Smooth muscle cell (in vitro differentiated cells): ENCODE results near the gene CRYBA2. TPM values are rescaled to one million over a fixed set of nuclear protein-coding genes. Genes with fewer than 3 reads are reported as not detected.

Experiments used
- DNase-seq: peaks from one replicate; lab custom pipeline; 2025; ENCODE audit not compliant: unreplicated experiment; lab: John Stamatoyannopoulos, UW
- H2AFZ ChIP-seq: fragments of 200-600 bp; sonication (generic); 2 replicates; pipeline ENCODE4 v1.6.0; 2016; ENCODE audit warnings: antibody characterized with exemption, low read depth, mild to moderate bottlenecking
- H3F3A ChIP-seq: fragments of 200-600 bp; sonication (generic); 2 replicates; pipeline ENCODE4 v1.6.0; 2017; ENCODE audit warnings: antibody characterized with exemption, low read depth
- H3K27ac ChIP-seq: fragments of 200-600 bp; sonication (generic); 2 replicates; pipeline ENCODE4 v1.5.1; 2016; ENCODE audit warnings: low read depth, mild to moderate bottlenecking
- H3K27me3 ChIP-seq: fragments of 200-600 bp; sonication (generic); 2 replicates; pipeline ENCODE4 v1.6.1; 2016; ENCODE audit warnings: low read depth, mild to moderate bottlenecking
- H3K36me3 ChIP-seq: fragments of 200-600 bp; sonication (generic); 2 replicates; pipeline ENCODE4 v1.5.1; 2016; ENCODE audit warnings: low read depth
- H3K4me1 ChIP-seq: fragments of 200-600 bp; sonication (generic); 2 replicates; pipeline ENCODE4 v1.5.1; 2016; ENCODE audit warnings: low read depth
- H3K4me2 ChIP-seq: fragments of 200-600 bp; sonication (generic); 2 replicates; pipeline ENCODE4 v1.6.0; 2016; ENCODE audit warnings: mild to moderate bottlenecking
- H3K4me3 ChIP-seq: fragments of 200-600 bp; sonication (generic); 2 replicates; pipeline ENCODE4 v1.5.1; 2016; ENCODE audit warnings: mild to moderate bottlenecking
- H3K79me2 ChIP-seq: fragments of 200-600 bp; sonication (generic); 2 replicates; pipeline ENCODE4 v1.6.0; 2016; ENCODE audit warnings: low read depth, mild to moderate bottlenecking
- H3K9ac ChIP-seq: fragments of 200-600 bp; sonication (generic); 2 replicates; pipeline ENCODE4 v1.6.0; 2016; ENCODE audit warnings: low read depth
- H3K9me3 ChIP-seq: fragments of 200-600 bp; sonication (generic); replicated peaks from 2 replicates; pipeline ENCODE4 v1.5.1; 2016; ENCODE audit warnings: low read depth
- H4K20me1 ChIP-seq: fragments of 200-600 bp; sonication (generic); 2 replicates; pipeline ENCODE4 v1.6.0; 2016; ENCODE audit warnings: low read depth
- CTCF ChIP-seq: fragments of 200-600 bp; sonication (generic); IDR thresholded peaks from 2 replicates; pipeline ENCODE4 v1.5.1; 2017; ENCODE audit warnings: borderline replicate concordance, mild to moderate bottlenecking, antibody characterized with exemption; ENCODE audit not compliant: insufficient read depth, poor library complexity, severe bottlenecking
- WGBS: methylation state at CpG from one replicate; pipeline ENCODE4 v1.1.7; 2016; ENCODE audit warnings: low lambda C conversion rate; 5-methylcytosine and 5-hydroxymethylcytosine counted together
- polyA plus RNA-seq: library from polyadenylated mRNA; unstranded; fragments of >200 nt; fragmentation: Nextera tagmentation; extraction: Ambion mirVana; gene quantifications from 2 replicates; pipeline ENCODE4 v1.2.1, GENCODE V29; 2016
- total RNA-seq: library from RNA; depleted of rRNA; stranded (reverse); fragments of >200 nt; gene quantifications from 2 replicates; pipeline ENCODE4 v1.2.3, GENCODE V29; 2014

CRYBA2 gene
- total and polyA plus RNA-seq, 2 experiments from 2014 or later: not detected

- DNase-seq: no peak
- no peaks in the 10 kb centered on the region for H3K36me3 ChIP-seq
- peaks cover 26% of the 10 kb centered on the region for H3K4me1 ChIP-seq
- no peak overlapping the region for H3K27ac ChIP-seq
- no peaks in the 10 kb centered on the region for H3F3A ChIP-seq
- no peak overlapping the region for H3K9ac ChIP-seq
- no peak for TF ChIP-seq CTCF
- H3K4me2 ChIP-seq: no peak overlapping the region
- no peaks in the 10 kb centered on the region for H4K20me1 ChIP-seq
- peaks cover 69% of the 10 kb centered on the region for H3K27me3 ChIP-seq
- H3K4me3 ChIP-seq: no peak overlapping the region
- no peak overlapping the region for H2AFZ ChIP-seq
- 77% methylated on average over 12 of the region's 12 CpGs for WGBS
- H3K9me3 ChIP-seq: no peaks in the 10 kb centered on the region
- H3K79me2 ChIP-seq: no peaks in the 10 kb centered on the region
These were observed 5.3 kb upstream of the CRYBA2 start for GRCh38 chr2:218998414-218999002.

- WGBS: 59% methylated on average over 2 of the region's 2 CpGs
- no peaks in the 10 kb centered on the region for H3K9me3 ChIP-seq
- H3K4me1 ChIP-seq: peaks cover 24% of the 10 kb centered on the region
- no peaks in the 10 kb centered on the region for H4K20me1 ChIP-seq
- no peak overlapping the region for H3K27ac ChIP-seq
- peaks cover 69% of the 10 kb centered on the region for H3K27me3 ChIP-seq
- no peak overlapping the region for H3K4me2 ChIP-seq
- no peak overlapping the region for H3K9ac ChIP-seq
- H3K36me3 ChIP-seq: no peaks in the 10 kb centered on the region
- H3K4me3 ChIP-seq: no peak overlapping the region
- no peaks in the 10 kb centered on the region for H3F3A ChIP-seq
- DNase-seq: no peak
- TF ChIP-seq CTCF: no peak
- no peaks in the 10 kb centered on the region for H3K79me2 ChIP-seq
- H2AFZ ChIP-seq: no peak overlapping the region
These were observed 4.5 kb upstream of the CRYBA2 start for GRCh38 chr2:218997731-218998130.

GRCh38 chr2:218996937-218997336, 3.7 kb upstream of the CRYBA2 start:
- DNase-seq: no peak
- 88% methylated on average over 3 of the region's 4 CpGs for WGBS
- no peaks in the 10 kb centered on the region for H3K79me2 ChIP-seq
- no peaks in the 10 kb centered on the region for H3K9me3 ChIP-seq
- no peaks in the 10 kb centered on the region for H4K20me1 ChIP-seq
- H3K27ac ChIP-seq: no peak overlapping the region
- no peaks in the 10 kb centered on the region for H3F3A ChIP-seq
- H3K4me1 ChIP-seq: peaks cover 22% of the 10 kb centered on the region
- no peak overlapping the region for H3K4me3 ChIP-seq
- peaks cover 69% of the 10 kb centered on the region for H3K27me3 ChIP-seq
- no peaks in the 10 kb centered on the region for H3K36me3 ChIP-seq
- no peak for TF ChIP-seq CTCF
- no peak overlapping the region for H3K4me2 ChIP-seq
- H2AFZ ChIP-seq: no peak overlapping the region
- no peak overlapping the region for H3K9ac ChIP-seq
